NCI-H526 (cell line): ENCODE data around the gene INPP5J.
"Not testable (repeated sequence)": the region's sequence is repeated elsewhere in the genome, so short reads cannot be mapped to it uniquely, and the experiment has no call there.

Experiments
- DNase-seq, 2 experiments: peaks; one replicate each; lab custom pipeline; 2025; lab: John Stamatoyannopoulos, UW

The INPP5J gene

DNA sequence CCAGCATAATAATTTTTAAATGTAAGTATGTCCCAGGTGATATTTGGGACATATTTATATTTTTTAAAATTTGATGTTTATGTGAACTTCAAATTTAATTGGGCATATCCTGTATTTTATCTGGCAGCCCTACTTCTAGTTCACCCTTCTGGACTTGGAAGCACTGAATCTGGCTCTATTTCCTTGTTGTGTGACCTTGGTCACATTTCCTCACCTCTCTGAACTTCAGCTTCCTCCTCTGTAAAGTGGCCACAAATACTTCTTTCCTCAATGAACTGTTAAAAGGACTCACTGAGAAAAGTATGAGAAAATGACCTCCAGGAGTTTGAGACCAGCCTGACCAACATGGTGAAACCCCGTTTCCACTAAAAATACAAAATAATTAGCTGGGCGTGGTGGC is 29.1 kb downstream of the INPP5J start:
- DNase-seq: no peak

DNA sequence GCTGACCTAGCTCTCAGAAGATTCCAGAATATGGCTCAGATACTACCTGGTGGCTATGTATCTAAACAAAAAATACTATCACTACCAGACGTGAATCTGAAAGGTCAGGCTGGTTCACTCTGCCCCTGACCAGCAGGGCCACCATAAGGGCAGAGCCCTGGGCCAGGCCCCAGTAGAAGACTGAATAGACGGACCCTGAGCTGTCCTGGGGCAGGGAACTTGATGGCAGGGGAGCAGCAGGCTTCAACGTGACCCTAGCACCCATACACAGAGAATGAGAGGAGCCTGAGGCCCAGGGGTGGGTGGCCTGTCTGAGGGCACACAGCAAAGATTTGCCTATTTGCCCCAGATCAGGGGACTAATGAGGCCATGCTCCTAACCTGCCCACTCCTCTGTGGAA is 30.6 kb downstream of the INPP5J start:
- no peak for DNase-seq

DNA sequence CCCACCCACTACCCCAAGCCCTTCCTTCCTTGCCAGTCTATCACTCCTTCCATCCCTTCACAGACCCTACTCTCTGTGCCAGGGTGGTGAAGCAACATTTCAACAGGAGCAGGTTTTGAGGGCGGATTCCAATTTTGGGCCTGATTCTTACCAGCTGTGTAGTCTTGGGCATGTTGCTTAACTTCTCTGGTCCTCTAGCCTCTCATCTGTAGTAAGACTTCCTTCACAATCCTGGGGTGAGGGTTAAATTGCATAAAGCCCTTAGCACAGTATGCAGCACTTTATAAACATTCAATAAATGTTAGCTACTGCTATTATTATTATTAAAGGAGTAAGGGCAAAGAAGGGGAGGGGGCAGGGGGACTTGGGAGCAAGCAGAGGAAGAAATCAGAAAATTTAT is 32.2 kb downstream of the INPP5J start:
- DNase-seq: no peak

DNA sequence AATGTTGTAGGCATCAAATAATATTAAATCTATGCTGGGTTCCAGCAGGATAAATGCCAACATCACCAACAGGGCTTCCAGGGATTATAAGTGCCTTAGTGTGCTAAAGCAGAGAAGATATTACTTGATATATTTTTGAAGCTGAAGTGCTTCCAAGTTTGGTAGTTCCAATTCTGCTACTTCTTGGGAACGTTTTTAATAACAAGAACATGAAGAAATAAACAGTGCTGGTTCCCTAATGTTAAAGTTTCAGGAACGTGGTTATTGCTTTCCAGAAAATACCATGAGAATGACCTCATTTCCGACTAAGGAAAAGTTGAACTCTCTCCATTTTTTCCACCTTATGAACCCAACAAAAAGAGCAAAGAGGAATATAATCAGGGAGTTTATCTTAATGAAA is 32.7 kb downstream of the INPP5J start:
- DNase-seq: no peak

DNA sequence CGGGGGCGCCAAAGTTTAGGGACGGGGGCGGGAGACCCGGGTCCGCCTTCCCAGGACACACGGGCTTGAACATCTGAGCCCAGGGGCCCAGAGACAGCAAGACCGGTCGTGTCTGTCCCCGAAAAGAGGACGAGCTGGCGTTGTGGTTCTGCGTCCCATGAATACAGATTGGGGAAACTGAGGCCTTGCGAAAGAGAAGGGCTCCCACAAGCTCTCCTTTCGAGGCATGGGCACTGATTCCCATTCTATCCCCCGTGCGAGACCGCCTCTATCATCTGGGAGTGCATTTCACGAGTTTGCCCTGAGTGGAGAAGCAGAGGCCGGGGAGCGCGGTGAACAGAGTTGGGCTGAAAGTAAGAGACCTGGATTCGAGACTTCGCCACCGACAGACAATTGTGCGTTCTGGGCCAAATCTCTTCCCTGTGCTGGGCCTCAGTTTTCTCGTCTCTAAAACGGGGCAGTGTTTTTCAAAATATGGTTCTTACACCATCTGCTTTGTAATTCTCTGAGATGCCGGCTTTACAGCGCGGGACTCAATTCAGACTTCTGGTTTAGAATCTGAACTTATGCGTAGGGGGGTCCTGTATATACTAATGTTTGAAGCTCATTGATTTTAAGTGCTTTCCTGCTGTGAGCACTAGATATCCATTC is 37.7 kb downstream of the INPP5J start:
- DNase-seq: no peak

DNA sequence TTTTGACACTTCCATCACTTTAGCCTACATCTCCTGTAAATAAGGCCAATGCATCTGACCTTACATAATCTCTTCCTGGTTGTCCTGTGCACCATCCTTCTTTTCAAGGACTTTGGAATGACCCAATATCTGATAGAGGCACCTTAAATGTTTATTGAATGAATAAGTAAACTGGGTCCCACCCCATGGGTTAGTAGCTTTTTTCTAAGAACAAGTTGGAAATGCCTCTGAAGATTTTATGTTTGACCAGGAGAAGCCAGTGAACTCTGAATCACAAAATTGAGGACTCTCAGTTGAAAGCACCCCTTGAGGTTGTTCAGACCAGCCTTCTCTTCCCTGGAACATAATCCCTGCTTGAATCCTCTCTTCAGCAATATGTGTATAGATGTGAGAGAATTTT is 38.6 kb downstream of the INPP5J start:
- DNase-seq: no peak

DNA sequence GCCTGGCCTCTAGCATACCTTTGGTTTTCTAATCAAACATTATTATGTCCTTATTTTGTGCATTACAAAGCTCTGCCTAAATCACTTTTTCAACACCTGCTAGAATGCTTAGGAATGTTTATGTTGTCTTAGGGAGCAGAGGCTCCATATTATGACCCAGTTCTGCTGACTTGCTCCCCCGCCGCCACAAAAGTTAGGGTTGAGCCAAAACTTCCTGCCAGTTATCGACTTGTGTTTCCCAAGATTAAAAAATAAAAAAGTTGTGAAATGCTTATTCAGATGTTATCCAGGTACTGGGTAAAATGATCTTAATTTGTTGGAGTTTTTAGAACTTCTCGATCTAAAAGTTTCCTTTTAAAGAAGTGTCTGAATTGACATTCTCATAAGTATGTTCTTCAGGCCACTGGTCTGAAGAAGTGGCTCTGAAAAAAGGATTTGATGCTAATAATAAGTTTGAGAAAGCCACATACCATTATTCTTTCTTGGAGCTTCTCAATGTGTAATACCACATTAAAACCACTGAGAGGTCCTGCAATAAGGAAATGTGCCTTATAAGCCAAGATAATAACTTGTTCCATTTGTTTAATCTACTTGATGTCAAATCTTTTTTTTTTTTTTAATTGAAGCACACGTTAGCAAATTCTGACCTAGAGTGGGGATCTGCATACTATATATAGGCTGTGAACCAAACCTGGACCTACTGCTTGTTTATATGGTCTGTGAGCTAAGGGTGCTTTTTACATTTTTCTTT is 39.4 kb downstream of the INPP5J start:
- DNase-seq: no peak

DNA sequence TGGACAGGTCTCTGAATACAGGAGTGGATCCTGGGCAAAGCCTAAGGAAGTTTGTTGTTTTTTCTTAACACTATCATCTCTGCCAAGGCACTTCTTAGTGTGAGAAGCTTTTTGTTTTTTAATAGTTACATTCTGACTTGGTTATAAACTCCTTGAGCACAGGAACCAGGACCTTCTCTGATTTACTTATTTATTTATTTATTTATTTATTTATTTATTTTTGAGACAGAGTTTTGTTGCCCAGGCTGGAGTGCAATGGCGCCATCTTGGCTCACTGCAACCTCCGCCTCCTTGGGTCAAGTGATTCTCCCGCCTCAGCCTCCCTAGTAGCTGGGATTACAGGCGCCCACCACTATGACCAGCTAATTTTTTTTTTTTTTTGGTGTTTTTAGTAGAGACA is 48.2 kb downstream of the INPP5J start:
- no peak for DNase-seq

DNA sequence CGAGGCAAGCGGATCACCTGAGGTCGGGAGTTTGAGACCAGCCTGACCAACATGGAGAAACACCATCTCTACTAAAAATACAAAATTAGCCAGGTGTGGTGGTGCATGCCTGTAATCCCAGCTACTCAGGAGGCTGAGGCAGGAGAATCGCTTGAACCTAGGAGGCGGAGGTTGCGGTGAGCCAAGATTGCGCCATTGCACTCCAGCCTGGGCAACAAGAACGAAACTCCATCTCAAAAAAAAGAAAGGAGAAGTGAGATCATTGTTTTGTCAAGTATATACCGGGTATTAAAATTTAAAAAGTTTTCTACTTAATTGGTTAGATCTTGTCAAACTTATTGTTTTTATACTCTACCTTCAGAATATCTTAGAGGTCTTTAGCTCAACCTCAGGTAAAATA is 49.0 kb downstream of the INPP5J start:
- not testable (repeated sequence) for DNase-seq

DNA sequence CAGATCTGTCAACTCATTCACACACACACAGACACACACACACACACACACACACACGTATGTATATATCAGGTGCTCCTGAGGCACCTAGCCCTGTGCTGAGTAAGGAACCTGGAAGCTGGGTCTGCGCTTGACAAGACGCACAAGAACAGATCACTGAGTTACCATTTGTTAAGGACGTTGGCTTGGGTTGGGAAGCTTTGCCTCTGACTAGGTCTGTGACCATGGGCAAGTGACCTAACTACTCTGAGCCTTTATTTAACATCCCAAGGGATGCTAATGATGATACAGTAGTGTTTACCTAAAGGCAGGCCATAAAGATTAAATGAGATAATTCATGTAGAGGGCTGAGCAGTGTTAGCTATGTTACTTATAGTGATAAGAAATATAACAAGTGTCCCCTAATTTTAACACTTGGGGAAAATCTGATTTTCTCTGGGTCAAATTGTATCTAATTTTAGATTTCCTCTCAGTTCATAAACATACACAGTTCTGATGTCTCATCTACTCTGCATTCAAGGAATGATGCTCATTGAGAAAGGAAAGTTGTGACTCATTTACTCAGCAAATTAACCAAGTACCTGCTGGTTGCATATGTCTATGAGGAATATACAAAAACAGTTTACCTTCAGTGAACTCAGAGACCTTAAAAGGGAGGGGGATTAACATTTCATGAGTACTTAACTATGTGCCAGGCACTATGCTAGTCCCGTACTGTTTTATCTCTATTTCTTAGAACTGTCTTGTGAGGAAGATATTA is 50.8 kb downstream of the INPP5J start:
- DNase-seq: no peak

DNA sequence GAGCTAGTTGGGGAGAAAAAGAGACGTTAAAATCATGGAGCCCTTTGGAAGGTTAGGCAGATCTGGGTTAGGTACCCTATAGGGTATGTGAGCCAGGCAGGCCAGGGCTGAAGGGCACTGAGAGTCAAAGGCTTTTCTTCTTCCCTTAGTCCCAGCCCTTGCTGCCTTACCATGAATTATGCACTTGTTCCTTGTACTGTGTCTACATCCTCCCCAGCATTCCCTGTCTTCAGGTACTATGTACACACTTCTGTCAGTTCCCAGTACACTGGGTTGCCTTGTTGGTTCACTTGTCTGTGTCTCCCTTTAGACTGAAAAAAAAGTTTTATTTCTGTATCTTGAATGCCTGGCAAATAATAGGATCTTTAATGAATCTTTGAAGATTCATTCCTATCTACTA is 54.2 kb downstream of the INPP5J start:
- DNase-seq: no peak

DNA sequence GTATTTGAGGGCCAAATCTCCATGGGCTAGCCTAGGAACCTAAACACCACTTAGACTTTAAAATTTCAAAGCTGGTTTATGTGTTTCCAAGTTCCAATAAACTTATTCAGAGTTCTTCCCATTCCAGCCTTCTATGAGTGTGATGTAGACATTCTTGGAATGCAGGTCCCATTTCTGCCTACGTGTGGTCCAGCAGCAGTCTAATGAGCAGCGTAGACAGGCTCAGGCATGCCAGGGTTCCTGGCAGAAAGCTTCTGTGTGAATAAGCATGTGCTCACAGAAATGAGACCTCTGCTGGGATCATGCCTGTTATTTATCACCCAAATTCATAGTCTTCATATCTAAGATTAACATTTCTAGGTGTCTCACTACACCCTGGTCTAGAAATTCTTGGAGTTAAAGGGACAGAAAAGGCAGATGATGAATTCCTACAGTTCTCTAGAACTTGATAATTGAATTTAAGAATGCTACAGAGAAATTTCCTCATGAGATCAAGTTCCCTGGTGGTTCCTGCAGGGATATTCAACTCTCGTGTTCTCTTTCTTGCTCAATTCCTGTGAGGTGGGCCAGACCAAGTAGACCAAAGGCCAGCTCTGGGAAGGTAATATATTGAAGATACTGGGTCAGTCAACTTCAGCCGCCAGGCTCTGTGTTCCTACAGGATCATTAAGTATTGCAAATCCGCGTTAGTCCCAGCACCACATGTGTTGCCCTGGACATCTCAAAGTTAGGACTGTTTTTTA is 54.8 kb downstream of the INPP5J start:
- peak in 1 of 2 experiments; percentile 6 for DNase-seq

DNA sequence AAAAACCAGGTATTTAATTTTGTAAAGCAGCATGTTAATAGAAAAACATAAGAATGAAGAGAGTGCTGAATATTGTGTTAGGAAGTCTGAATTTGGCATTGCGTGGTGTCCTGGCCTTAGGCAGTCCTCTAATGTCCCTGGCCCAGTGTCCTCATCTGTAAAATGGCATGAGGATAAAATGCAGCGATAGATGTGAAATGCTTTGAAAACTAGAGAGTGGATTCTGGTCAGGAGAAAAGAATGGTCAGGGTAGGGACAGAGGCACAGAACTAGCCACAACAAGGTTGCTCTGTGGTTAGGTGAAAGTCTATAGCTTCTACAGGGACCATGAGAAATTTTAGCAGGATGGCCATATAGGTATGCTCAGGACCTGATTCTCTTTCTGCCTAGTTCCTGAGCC is 56.1 kb downstream of the INPP5J start:
- no peak for DNase-seq

DNA sequence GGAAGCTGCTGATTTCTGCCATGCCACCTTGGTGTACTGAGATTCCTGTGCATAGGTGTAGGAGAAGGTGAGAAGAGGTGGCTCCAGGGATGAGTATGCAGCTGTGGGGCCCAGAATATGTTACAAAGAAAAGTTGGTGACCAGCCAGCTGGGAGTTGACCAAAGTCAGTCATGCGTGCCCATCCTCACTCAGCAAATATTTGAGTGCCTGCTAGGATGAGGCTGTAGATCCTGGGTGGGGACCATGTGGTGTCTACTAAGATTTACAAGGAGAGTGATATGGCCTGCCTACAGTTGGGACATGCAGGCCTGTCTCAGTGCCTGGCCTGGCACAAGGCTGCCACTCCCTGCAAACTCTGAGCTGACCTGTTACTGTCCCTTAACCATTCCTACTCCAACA is 56.6 kb downstream of the INPP5J start:
- peak in 1 of 2 experiments; percentile 23 for DNase-seq

DNA sequence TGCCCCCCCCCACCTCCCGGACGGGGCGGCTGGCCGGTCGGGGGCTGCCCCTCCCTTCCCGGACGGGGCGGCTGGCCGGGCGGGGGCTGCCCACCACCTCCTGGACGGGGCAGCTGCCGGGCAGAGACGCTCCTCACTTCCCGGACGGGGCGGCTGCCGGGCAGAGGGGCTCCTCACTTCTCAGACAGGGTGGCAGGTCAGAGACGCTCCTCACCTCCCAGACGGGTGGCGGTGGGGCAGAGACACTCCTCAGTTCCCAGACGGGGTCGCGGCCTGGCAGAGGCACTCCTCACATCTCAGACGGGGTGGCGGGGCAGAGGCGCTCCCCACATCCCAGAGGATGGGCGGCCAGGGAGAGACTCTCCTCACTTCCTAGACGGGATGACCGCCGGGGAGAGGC is 61.2 kb downstream of the INPP5J start:
- no peak for DNase-seq
